Activated T-cell treated with anti-CD3 and anti-CD28 coated beads for 24 hours (primary cell): ENCODE measurements around the gene DAGLA.

ENCODE experiments used
- DNase-seq: peaks from one replicate; pipeline ENCODE4 v3.0.0-alpha.2; 2020; ENCODE audit warnings: low read depth

Gene DAGLA

DNA sequence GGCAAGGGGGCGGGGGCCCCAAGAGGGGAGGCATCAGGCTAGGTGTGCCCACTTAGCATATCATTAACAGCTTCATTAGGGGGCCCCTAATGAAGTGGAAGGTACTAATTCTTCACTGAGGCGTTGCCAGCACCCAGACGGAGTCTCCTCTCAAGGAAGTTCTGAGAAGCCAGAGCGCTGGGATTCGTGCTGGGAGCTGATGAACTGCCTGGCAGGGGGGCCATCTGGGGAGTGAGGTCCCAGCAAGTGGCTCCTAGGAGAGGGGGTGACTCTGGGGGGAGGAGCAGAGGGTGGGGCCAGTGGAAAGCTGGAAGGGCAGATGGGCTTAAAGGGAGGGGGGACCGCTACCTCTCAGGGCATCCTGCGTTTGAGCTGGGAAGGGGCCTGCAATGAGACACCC is 29.8 kb downstream of the DAGLA start:
- no peak for DNase-seq

DNA sequence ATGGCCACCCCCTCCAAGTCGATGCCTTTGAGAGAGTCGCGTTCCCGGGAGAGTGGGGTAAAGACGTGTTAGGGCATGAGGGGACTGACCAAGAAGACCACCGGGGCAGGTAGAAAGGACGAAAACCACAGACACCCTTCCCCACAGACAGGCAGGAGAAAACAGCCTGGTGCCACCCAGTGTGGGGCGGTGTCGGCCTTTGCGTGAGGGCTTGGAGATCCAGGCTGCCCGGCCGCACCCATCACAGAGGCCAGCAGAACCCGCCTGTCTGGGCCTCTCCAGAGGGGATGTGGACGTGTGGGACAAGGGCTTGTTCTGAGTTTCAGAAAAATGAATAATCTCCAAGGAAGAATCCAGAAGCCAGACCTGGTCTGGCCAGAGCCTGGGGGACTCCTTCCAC is 30.8 kb downstream of the DAGLA start:
- DNase-seq, result no peak

DNA sequence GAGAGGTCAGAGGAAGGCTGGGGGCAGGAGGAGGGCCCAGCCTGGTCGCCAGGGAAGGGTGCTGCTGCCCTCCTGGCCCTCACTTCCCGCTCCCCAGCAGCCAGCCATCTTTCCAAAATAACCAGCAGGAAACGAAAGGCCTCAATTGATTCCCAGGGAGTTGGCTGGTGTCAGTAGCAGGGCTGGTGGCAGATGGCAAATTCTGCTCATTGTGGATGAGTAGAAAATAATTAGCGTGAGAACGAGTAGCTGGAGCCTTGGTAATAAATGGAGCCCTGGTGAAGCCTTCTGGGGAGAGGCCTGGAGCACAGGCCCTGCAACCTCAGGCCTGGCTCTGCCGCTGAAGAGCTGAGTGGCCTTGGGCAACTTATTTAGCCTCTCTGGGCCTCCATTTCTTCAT is 31.3 kb downstream of the DAGLA start:
- DNase-seq, result no peak

DNA sequence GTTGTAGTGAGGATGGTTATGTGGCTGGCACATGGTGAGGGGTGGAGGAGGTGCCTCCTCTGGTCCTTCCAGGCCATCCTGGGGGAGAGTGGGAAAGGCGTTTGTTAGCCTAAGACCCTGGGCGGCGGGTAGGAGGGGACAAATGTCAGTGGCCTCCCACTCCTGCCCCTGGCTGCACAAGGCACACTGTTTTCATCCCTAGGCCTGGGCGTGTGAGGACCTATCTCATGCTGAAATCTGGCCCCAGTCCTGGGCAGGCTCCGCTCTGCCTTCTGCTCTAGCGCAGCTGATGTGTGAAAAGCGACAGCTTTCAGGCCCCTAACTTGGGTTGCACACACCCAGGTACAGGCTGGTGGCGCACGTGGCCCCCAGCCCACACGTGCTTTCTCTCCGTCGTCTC is 32.1 kb downstream of the DAGLA start:
- no peak for DNase-seq

DNA sequence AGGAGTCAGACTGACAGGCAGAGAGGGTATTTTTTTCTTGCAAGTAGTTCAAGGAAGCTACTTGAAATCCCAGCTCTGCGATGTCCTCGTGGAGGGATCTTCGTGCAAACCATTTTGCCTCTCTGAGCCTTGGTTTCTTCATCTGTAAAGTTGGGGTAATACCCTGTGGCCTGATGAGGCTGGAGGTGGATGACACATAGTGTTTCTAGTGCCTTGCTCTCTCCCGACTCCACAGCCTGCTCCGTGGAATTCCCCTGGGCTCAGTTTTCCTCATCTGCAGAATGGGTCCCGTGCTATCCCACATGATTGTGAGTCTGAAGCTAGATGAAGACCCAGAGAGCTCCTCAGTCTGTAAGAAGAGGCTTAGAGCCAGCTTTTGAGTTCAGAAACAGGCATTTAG is 32.7 kb downstream of the DAGLA start:
- no peak for DNase-seq

DNA sequence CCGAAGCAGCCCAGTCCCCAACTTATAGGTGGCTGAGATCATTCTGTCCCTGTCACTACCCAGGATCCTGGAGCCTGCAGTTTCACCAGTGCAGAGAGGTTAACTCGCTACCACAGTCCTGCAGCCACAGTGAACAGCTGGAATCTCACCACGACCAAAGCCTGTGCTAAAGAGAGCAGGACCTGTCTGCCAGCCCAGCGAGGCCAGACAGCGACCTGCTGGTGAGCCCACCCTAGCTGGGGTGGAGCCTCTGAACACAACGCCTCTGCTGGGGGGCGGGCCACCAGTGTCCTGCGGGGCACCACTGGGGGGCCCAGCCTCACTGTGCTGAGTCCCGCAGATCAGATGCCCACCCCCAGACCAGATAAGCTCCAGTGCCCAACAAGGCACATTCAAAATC is 33.3 kb downstream of the DAGLA start:
- DNase-seq, result no peak

DNA sequence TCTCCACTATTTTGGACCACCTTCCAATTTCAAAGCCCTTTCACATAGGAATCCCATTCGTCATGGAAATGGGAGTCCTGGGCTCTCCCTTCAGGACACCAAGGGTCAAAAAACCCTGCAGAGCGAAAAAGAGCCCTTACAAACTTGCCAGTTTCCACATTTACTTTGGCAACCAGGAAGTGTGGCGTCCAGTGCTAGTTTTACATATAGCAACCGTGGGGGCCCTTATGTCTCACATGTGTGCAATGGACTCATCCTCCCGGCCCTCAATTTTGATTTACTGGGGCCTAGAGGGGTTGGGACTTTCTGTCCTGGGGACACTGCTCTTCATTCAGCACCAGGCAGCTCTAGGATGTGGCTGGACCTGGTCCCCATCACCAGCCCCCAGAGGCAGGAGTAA is 33.7 kb downstream of the DAGLA start:
- DNase-seq, result no peak

DNA sequence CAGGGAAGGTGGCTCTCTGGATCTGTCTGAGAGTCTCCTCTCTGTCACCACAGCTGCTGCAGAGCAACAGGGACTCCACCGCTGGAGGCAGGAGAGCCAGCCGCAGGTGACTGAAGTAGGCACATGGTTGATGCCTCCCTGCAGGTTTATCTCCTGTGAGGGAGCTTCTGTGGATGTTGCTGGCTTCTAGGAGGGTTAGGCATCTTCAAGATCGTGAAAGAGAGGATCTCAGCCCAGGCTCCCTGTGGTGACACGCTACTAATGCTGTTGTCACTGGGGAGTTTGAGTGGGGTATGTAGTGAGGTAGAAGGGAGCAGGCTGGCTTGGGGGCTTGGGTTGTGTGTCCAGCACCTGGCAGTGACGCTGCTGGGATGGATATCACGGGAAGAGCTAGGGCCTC is 34.1 kb downstream of the DAGLA start:
- no peak for DNase-seq

DNA sequence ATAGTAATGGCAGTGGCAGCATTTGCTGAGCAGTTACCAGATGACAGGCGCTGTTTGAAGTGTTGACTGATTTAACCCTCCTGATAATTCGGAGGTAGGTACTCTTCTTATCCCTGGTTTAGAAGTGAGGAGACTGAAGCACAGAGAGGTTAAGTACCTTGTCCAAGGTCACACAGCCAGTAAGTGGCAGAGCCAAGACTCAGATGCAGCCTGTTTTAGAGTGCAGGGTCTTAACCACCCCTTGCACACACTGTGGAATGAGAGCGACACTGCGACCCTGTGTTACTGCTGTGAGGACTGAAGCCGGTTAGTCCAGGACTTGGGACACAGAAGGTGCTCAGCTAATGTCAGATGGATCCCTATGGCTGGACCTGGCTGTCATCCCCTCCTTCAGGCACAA is 34.7 kb downstream of the DAGLA start:
- DNase-seq, result no peak

DNA sequence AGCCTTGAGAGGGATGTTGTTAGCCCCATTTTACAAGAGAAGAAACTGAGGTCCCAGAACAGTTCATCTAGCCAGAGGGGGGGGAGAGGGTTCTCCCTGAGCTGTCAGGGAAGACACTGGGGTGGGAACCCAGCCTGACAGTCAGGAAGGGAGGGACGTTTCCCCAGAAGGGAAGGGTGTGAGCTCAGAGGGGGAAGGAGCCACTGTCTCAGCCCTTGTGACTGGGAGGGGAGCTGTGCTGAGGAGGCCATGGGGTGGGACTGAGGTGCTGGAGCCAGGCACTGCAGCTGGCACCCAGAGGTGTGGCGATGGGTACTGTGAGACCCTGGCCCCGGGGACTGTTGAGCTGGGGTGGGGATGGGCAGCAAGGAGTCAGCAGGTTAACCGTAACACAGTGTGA is 35.7 kb downstream of the DAGLA start:
- no peak for DNase-seq

DNA sequence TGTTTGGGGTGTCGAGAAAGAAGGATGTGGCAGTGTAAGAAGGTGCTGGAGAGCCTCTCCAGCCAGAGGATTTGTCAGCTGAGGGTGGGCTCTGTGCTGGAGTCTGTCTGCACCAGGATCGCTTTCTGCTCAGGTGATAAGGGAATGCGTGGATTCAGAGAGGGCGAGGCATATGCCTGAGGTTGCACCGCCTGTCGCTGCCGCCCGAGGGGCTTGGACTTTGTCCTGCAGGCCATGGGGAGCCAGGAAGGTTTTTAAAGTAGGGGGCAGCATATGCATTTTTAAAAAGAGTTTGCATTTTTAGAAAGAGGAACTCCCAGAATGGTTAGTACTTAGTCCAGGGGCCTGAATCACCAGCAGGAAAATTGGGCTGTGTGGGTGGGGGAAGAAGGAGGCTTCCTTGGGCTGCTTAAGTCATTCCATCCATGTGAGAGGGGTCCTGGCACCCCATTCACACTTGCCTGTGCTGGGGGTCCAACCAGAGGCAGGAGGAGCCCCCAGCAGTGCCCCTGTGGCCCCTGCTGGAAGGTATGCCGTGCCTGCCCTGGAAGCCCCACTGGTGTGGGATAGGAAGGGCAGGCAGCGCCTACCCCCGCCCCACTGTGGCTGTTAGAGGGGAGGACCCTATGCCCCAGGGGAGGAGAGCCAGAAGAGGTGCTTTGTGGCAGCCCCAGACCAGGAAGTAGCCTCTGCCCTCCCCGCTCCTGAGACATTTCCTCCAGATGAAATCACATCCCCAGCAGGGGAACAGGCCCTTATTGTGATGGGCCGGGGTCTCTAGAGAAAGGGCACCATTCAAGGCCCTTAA is 36.5 kb downstream of the DAGLA start:
- DNase-seq, result no peak

DNA sequence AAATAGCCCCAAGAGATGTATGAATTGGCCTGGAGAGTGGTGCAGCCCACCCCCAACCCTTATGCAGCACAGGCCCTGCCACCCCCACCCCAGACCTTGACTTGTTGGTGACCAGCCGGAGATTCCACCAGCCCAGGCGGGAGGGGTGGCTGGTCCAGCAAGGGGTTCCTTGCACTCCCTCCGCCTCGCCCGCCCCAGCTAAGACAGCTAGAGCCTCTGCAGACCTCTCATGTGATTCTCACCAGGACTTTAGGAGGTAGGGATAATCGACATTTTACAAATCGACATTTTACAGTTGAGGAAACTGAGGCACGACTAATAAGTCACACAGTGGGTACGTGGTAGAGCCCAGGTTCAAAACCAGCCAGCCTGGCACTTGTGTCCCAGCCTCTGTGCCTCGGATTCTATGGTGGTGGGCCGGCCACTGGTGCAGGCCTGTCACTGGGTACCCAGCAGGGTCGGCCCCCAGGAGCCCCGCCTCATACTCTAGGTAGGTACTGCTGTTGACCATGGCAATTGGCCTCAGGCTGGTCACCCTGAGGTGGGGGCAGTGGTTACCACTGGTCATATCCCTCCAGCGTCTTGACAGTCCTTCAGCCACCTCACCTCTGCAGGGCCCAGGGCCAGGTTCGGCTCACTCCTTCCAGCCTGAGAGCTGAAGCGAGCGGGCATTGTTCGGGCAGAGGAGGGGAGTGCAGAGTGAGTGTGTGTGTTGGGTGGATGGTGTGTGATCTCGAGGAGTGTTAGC is 37.3 kb downstream of the DAGLA start:
- no peak for DNase-seq

DNA sequence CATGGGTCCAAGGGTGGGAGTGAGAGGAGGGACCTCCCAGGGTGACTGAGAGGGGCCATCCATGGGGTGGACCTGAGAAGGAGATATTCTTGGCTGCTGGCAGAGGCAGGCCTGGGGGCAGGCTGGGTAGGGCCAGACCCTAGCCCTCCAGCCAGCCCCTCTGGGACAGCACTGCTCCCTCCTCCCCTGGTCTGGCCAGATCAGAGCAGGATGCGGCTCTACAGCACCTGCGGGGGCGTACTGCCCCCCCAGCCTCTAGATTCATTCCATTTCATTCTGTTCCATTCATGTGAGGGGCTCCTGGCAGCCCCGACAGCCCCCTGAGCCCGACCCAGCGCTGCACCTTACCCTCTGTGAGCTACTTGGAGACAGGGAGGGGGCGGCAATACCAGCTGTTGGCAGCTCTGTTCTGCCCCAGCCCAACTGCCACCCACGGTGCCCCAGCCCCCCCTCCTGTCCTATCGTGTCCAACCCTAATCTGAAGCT is 37.9 kb downstream of the DAGLA start:
- DNase-seq, result no peak

DNA sequence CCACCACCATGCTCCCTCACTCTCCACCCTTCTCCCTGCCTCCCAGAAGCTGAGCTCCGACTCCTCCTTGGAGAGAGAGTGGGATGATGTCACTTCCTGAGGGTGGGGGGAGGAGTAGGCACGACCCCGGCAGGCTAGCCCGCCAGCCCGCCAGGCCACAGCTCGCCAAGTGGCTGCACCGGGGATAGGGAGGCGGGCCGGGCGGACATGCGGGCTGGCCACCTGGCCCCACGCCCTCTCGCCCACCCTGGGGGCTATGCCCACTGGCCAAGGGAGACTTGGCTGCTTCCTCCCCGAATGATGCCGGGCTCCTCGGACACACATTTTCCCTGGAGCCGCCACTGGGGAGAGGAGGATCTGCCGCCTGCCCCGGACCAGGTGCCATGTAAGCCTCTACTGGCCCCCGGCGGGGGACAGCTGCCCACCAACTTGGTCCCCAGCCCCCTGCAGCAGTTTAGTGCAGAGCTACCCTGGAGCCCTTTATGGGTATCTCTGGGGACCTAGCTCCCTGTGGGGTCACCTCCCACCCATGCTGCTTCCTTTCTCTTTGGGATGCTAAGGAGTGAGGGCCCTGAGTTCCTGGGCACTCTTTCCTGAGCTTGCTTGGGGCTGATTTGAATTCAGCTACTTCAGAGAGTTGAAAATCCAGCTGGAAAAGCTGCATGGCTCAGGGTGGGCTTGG is 38.6 kb downstream of the DAGLA start:
- no peak for DNase-seq

DNA sequence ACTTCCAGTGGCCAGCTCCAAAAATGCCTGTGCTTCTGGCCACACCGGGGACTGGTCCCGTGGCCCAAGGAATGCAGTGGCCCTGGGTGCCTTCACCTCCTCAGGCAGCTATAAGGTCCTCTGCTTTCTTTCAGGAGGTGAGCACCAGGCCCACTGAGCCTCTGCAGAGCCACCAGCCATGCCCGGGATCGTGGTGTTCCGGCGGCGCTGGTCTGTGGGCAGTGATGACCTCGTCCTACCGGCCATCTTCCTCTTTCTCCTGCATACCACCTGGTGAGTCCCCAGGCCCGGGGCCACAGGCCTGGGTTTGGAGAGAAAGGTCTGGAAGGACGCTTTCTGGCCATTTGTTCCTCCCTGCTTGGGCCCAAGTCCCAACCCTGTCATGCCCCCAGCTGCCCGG is 39.8 kb downstream of the DAGLA start:
- DNase-seq, result no peak

DNA sequence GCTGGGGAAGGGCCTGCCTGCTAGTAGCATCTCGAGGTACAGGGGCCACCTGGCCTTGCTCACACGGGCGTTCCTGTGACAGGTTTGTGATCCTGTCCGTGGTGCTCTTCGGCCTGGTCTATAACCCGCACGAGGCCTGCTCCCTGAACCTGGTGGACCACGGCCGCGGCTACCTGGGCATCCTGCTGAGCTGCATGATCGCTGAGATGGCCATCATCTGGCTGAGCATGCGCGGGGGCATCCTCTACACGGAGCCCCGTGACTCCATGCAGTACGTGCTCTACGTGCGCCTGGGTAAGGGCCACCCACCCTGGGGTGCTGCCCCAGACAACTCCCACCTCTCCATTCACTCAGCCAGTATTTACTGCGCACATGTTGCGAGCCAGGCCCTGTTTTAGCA is 40.4 kb downstream of the DAGLA start:
- DNase-seq, result no peak

DNA sequence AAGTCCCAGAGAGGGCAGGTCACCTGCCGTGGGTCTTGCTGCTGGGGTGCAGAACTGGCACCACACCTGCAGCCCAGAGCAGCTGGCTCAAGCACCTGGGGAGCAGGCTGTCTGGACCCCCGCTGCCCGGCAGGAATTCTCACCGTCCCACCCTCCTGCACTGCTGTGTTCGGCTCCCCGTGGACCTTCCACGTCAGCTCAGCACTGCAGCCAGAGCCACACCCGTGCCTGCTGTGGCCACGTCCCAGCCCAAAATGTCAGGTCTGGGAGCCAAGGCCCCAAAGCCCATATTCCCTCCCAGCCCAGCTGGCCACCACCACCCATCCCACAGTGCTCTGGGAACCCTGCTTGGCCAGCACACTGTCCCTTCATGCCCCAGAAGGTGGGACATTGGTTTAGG is 44.2 kb downstream of the DAGLA start:
- no peak for DNase-seq

DNA sequence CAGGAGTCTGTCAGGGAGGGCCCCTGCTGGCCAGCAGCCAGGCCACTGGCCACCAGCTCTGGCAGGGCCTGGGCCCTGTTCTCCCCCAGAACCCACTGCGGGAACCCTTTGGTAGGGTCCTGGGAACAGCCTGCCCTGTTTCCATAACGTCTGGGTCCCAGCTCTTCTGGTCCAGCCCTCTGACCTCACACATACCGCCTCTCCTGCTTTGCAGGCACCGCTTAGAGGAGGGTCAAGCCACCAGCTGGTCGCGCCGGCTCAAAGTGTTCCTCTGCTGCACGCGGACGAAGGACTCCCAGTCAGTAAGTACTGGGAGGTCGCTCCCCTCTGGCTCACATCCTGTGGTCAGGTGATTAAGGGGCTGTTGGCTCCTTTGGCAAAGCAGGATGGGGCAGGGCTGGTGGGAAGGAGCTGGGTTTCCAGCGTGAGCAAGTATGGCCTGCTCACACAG is 45.6 kb downstream of the DAGLA start:
- DNase-seq, result no peak

DNA sequence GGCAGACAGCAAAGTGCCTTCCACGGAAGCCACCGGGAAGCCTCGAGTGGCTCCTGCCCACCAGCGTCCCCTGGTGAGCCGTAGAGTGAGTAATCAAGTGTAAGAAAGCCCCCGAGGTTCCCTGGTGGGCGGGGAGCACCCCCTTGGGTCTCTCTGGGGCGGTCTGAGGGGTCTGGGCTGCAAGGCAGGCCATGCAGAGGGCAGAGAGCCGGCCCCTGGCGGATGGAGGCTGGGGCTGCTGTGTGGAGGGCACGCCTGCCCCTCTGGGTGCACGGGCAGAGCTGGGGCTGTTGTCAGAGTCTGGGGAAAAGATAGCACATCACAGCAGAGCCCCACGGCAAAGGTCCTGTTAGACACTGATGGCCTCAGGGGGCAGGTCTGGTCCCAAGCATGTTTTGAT is 46.6 kb downstream of the DAGLA start:
- DNase-seq, result no peak

DNA sequence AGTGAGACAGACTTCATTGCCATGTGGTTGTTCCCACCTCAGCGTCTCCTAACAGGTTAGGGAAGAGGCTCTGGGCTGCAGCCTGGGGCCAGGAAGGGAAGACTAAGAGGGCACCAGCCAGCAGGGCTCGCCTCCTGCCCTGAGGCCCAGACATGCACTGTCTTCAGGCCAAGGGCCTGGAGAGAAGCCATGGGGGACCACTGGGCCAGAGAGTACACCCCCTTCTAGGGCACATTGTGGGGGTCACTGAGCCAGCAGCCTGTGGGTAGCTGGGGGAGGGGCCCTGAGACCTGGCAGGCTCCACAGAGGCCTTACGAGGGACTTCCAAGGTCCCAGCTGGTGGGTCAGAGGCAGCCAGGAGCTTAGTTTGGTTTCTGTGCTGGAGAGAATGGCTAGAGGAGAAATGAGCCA is 47.2 kb downstream of the DAGLA start:
- no peak for DNase-seq

DNA sequence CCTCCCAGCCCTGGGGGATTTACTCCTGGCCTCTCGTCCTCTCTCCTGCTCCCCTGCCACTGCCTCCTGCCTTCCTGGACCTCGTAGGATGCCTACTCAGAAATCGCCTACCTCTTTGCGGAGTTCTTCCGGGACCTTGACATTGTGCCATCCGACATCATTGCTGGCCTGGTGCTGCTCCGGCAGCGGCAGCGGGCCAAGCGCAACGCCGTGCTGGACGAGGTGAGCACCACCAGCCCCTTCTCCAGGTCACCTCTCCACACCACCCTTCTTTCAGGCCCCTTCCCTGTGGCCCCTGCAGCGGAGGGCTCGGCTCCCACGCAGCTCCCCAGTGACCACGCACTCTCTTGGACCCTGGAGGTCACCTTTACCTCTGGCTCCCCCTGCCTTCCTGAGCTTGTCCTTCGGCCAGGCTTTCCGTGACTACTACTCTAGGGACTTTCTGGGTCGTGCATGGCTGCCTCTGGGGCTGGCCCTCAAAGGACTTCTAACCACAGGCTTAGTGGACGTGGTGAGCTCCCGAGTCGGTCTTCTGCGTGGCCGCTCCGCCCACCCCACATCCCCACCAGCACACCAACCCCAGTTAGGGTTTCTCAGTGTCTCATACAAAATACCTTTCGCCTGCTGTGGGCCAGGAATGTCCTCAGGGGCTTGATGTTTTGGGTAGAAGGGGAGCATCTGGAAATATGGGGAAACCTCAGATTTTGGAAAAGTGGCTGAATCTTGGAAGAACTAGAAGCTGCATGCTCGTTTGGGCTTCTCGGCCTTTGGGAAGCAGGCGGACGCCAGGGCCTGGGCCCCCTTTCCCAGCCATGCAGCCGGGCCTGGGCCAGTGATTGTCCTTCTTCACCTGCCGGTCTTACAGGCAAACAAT is 48.1 kb downstream of the DAGLA start:
- DNase-seq, result no peak

DNA sequence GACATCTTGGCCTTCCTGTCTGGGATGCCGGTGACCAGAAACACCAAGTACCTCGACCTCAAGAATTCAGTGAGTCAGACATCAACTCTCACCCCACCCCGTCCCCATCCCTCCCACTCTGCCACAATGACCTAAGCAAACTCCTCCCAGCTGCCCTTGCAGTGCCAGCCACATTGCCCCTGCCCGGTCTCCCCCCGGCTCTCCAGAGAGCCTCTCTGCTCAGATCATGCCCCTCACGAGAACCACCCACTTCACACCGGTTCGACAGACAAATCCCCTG is 48.7 kb downstream of the DAGLA start:
- DNase-seq, result no peak
